Eye (tissue), 1 donor: ENCODE data around the gene CALHM2.
"Not testable (repeated sequence)": the region's sequence is repeated elsewhere in the genome, so short reads cannot be mapped to it uniquely, and the experiment has no call there.

Source experiments
- DNase-seq: peaks from one replicate; pipeline ENCODE4 v3.0.0-alpha.2; 2015

CALHM2 gene

DNA sequence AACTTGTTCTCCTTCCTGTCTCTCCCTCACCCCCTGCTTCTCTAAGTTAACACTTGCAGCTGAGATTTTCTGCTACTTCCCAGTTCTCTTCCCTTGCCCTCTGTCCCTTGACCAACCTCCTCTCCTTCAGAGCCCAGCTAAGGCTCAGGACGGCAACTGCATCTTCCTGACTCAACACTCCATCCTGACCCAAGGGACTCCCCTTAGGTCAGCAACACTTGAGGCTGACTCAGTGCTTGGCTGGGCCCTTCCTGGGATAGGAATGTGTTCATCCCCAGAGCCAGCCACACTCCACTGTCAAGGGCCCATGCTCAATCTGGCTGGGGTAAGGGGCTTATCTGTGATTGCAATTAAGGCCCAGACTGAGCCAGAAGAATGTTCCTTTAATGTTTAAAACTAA, 3.4 kb downstream of the CALHM2 start:
- no peak for DNase-seq

DNA sequence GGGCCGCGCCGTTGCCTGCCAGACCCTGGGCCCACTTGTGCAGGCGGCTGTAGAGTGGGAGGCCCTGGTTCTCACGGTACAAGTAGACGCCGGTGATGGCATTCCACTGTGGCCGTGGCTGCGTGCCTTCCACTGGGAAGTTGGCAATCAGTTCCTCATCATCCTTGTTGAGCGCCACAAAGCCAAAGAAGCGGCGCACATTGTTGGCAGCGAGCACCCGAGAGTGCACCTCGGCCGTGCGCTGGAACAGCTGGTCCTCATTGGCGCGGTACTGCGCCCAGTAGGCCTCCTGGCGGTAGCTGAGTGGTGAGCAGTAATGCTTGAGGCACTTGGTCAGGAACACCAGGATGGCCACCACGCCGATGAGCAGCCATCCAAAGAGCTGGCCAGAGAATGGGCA, 5.0 kb downstream of the CALHM2 start:
- no peak for DNase-seq

GRCh38 chr10:103445767-103446567, 6.2 kb downstream of the CALHM2 start:
- no peak for DNase-seq

GRCh38 chr10:103445366-103445765, 6.8 kb downstream of the CALHM2 start:
- no peak for DNase-seq

DNA sequence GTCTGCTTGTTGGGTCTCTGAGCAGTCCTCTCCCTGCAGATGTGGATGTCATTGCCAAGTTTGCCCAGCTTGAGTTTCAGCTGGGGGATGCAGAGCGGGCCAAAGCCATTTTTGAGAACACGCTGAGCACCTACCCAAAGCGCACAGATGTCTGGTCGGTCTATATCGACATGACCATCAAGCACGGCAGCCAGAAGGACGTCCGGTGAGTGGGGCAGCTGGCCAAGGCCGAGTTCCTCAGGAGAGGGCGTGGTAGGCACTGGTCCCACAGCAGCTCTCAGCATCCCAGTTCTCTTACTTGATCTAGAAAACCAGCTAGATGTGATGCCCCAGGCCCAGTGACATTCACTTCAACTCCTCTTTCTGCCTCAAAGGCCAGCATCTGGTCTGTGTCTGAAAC, 7.7 kb downstream of the CALHM2 start:
- DNase-seq, result no peak

DNA sequence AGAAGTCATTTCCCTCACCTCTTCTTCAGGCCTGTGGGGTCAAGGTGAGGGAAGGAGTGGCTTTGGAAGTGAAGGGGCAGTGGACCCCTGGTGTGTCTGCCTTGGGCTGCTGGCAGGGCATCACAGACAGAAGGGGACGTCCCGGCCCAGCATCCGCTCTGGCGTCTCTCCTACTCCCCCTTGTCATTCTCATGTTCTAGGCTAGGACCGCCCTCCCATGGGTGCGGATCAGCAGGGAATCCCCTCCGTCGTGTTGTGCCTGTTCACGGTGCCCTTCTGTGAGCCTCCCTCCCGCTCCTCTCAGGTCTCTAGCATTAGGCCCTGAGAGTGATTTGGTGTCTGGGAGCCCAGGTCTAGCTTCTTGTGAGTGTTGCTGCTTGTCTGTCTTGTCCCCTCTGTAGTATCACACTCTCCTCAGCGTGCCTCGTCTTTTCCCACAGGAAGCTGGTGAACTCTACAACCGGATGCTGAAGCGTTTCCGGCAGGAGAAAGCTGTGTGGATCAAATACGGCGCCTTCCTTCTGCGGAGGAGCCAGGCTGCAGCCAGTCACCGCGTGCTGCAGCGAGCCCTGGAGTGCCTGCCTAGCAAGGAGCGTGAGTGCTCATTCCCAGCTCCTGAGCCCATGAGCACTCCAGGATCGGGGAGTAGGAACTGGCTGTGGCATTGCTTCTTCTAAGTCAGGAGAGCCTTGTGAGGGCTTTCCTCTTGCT, 8.5 kb downstream of the CALHM2 start:
- no peak for DNase-seq

DNA sequence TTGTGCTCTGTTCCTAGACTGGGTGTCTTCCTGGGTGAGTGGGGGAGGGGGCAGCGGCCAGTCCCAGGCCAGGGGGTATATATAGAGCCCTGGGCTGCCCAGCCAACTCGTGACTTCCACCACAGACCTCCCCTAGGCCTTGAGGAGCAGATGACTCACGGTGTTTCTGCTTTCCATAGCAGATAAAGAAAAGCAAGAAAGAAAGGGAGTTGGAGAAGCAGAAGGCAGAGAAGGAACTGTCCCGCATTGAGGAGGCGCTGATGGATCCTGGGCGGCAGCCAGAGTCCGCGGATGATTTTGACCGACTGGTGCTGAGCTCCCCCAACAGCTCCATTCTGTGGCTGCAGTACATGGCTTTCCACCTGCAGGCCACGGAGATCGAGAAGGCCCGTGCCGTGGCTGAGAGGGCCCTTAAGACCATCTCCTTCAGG, 10.1 kb downstream of the CALHM2 start:
- no peak for DNase-seq

DNA sequence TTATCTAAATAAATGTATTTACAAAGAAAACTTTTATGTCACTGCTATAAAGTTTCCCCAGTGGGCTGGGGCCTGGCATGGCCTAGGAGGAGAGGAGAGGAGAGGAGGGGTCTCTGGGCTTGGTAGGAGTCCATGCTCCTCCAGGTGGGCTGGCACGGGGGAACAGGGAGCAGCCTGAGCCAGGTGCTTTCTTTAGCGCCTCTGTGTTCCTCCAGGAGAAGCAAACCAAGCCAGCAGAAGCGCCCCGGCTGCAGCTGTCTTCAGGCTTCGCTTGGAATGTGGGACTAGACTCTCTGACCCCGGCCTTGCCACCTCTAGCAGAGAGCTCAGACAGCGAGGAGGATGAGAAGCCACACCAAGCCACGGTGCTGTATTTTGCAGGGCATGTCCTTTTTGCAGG, 10.6 kb downstream of the CALHM2 start:
- no peak for DNase-seq

- DNase-seq, result no peak
Measured at GRCh38 chr10:103441206-103441605, 11.0 kb downstream of the CALHM2 start.

- no peak for DNase-seq
Measured at GRCh38 chr10:103440416-103440815, 11.8 kb downstream of the CALHM2 start.

DNA sequence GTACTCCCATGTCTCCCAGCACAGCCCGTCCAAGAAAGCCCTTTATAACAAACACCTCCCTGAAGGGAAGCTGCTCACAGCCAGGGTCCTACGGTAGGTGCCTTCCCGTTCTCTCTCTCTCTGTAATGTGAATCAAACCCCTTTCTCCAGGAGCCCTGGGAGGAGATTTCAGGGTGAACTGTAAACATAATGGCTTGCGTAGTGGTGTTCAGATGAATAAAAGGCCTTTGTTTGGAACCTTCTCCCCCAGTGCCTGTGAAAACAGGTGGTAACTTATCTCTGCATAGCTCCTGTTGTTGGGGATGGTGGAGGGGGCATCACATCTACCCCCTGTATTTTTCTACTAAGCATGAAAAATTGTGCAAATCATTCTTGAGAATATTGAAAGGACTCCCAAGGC, 12.4 kb downstream of the CALHM2 start:
- no peak for DNase-seq

GRCh38 chr10:103433858-103434257, 18.3 kb downstream of the CALHM2 start:
- no peak for DNase-seq

GRCh38 chr10:103431902-103432301, 20.3 kb downstream of the CALHM2 start:
- no peak for DNase-seq

GRCh38 chr10:103429647-103430046, 22.5 kb downstream of the CALHM2 start:
- DNase-seq, result no peak

DNA sequence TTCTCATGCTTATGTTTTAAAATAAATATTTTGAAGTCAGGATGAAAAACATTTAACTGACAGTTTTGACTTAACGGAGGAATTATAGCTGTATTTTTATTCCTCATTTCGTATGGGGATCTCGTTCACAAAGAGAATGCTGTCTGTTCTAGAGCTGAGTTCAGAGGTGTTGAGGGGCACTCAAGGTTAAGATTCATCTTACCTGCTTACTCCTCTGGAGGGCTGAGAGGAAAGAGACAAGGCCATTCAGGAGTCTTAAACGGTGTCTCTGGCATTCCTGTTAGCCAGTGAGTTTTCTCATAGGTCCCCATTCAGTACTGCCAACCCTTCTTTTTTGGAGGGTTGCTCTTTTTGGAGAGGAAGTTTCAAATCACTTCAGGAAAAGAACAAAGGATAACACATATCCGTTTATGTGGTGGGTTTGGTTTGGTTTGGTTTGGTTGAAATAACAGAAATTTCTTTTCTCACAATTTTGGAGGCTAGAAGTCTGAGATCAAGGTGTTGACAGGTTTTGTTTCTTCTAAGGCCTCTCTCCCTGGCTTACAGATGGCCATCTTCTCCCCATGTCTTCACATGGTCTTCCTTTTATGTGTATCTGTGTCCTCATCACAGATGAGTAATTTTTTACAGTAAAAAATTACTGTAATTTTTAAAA, 23.1 kb downstream of the CALHM2 start:
- DNase-seq, result no peak

DNA sequence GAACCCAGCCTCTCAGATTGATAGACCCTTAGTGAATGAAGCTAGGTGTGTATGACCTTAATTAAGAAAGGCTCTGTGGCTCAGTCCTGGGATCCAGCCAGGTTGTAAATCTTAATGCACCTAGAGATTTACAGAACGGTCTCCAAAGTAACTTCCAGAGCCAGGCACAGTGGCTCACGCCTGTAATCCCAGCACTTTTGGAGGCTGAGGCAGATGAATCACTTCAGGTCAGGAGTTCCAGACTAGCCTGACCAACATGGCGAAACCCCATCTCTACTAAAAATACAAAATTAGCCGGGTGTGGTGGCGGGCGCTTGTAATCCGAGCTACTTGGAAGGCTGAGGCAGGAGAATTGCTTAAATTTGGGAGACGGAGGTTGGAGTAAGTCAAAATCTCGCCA, 24.3 kb downstream of the CALHM2 start:
- no peak for DNase-seq

- no peak for DNase-seq
Measured at GRCh38 chr10:103423748-103424147, 28.4 kb downstream of the CALHM2 start.

DNA sequence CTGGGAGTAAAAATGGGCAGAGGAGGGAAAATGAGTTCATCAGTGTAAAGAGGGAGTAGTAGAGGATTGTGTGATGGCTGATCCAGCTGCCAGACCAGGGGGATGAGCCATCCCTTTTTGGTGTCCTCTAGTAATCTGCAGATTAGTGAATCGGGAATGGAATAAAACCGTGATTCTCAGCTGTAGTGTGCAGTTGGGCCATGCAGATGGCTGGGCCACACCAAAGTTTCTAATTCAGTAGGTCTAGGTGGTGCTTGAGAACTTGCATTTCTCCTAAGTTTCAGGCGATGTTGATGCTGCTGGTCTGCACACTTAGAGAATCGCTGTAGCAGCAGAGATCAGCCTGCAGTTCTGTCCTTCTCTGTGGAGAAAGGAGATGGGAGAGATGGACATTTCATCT, 33.1 kb downstream of the CALHM2 start:
- no peak for DNase-seq

DNA sequence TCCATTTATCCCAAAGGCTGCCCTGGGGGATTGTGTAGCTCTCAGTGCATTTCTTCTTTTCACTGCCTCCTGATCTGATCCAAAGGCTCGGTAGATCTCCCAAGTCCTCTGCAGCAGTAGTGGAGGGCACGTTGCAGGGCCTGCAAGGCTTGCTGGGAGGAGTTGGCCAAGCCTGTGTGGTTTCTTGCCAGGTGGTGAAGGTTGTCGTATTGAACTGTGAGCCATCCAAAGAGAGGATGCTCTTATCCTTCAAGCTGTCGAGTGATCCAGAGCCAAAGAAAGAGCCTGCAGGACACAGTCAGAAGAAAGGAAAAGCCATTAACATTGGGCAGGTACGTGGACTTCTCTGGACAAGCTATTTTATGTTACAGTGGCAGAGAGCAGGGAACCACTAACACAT, 34.6 kb downstream of the CALHM2 start:
- DNase-seq, result no peak

- DNase-seq, result not testable (repeated sequence)
Measured at GRCh38 chr10:103417148-103417469, 35.1 kb downstream of the CALHM2 start.

DNA sequence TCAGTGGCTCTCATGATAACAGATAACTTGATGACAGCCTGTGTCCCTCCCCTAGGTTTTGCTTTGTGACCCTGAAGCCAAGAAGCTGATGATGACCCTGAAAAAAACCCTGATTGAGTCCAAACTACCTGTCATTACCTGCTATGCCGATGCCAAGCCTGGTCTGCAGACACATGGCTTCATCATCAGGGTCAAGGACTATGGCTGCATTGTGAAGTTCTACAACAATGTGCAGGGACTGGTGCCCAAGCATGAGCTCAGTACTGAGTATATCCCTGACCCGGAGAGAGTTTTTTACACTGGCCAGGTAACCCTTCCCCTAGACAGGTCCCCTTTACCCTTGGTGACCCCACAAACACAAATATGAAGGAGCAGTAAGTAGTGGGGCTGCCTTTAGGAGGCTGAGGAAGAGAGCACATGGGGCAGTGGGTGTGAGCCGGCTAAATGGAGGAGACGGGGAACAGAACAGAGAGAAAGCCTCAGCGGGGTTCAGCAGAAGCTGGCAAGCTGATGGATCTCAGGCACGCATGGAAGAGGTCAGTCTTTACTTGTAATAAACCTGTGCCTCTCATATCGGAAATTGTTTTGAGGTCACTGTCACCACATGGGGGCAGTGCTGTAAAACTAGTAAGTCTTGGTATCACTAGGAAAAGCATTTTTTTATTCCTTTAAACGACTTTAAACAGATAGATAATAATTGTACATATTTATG, 35.6 kb downstream of the CALHM2 start:
- peak; percentile 81 for DNase-seq

DNA sequence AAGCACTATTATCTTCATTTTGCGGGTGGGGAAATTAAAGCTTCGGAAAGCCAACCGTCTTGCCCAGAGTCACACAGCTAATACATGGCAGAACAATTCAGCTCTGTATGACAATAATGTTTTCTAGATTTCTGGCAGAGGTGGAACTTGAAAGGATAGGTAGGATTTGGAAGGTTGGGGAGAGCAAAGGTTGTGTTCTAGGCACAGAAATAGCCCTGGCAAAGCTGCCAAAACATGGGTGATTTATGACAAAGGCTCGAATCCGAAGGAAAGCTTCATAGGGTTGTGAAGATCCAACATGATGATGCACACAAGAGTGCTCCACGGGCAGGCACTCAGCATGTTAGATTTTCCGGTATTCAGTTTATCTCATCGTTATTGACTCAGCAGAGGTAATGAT, 36.6 kb downstream of the CALHM2 start:
- DNase-seq, result no peak

GRCh38 chr10:103413564-103413963, 38.6 kb downstream of the CALHM2 start:
- DNase-seq, result no peak
